Measurements from ENCODE around the gene ACOXL. TPM values are rescaled to one million over a fixed set of nuclear protein-coding genes. Genes with fewer than 3 reads are reported as not detected.
A peak's percentile ranks its signal among the peaks of the same experiment; 100 is the strongest.

ACOXL gene
- total RNA-seq, 4 donors from 2014 or later, result 0.55 to 5.2 (median 1.1) TPM; not detected in 1

GRCh38 chr2:111066062-111066593, 333.8 kb downstream of the ACOXL start:
- no peaks in the 10 kb centered on the region for H3K36me3 ChIP-seq
- 80 to 86% methylated on average over 2 of the region's 2 CpGs for WGBS, 2 donors (ENCODE audit: low coverage in 1 of 2)
- DNase-seq, result no peak
- in situ Hi-C loops (cut with MboI; ENCODE audit: low pct_ligation_motif_present in 1 of 4, low pct_unique_long_range_greater_than_20kb in 1 of 4, low sequenced_read_pairs in 3 of 4) (no loop called here), intact Hi-C loops (cut with DNase I; ENCODE audit: low total_unique reads) (no loop called here)
- H3K4me3 ChIP-seq, result no peak overlapping the region
- no peak overlapping the region for H3K27ac ChIP-seq
- H3K4me1 ChIP-seq, result peaks cover 0 to 11% (median 0%) of the 10 kb centered on the region in 4 donors
- no peaks in the 10 kb centered on the region for H3K9me3 ChIP-seq
- TF ChIP-seq EP300 (IDR thresholded peaks at IDR 0.05; ENCODE audit: low read depth), result no peak
- TF ChIP-seq POLR2A (IDR thresholded peaks at IDR 0.05), result no peak
- TF ChIP-seq, protein P1, sequence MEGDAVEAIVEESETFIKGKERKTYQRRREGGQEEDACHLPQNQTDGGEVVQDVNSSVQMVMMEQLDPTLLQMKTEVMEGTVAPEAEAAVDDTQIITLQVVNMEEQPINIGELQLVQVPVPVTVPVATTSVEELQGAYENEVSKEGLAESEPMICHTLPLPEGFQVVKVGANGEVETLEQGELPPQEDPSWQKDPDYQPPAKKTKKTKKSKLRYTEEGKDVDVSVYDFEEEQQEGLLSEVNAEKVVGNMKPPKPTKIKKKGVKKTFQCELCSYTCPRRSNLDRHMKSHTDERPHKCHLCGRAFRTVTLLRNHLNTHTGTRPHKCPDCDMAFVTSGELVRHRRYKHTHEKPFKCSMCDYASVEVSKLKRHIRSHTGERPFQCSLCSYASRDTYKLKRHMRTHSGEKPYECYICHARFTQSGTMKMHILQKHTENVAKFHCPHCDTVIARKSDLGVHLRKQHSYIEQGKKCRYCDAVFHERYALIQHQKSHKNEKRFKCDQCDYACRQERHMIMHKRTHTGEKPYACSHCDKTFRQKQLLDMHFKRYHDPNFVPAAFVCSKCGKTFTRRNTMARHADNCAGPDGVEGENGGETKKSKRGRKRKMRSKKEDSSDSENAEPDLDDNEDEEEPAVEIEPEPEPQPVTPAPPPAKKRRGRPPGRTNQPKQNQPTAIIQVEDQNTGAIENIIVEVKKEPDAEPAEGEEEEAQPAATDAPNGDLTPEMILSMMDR (IDR thresholded peaks at IDR 0.05), result no peak
- TF ChIP-seq POLR2AphosphoS5 (IDR thresholded peaks at IDR 0.05), result no peak
- no peaks in the 10 kb centered on the region for H3K27me3 ChIP-seq

DNA sequence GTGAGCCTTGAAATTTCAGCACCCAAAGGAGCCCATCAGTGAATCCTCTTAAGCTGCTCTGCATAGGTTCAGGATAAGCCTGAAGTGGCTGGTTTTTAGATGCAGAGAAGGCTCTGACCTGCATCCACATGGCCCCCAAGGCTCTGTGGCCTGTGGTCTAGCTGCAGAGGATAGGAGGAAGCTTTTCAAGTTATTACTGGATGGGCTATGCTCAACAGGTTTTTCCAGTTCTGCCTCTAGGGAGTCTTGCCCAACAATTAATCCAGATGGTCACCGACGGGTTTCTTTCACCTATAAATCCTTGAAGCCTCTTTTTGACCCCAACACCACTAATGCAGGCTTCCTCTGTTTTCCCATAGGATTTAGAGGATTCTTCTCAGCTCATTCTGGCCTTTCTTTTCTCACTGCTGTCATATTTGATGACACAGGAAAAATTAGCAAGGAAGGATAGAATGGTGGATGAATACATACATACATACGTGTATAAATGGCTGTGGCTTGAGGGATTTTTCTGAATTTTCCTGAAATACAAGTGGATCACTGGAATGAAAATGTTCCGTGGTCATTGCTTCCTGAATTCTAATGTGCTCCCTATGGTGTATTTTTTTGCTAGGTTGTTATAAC, 336.2 kb downstream of the ACOXL start:
- H3K4me1 ChIP-seq, result peaks cover 0 to 17% (median 2%) of the 10 kb centered on the region in 4 donors
- 42 to 72% methylated on average over 4 of the region's 4 CpGs for WGBS, 2 donors (ENCODE audit: low coverage in 1 of 2)
- H3K36me3 ChIP-seq, result no peaks in the 10 kb centered on the region
- DNase-seq, result peak; percentile 28
- no peaks in the 10 kb centered on the region for H3K9me3 ChIP-seq
- TF ChIP-seq POLR2AphosphoS5 (IDR thresholded peaks at IDR 0.05), result peak in 1 of 3 donors; percentile 43
- TF ChIP-seq, protein P1 (IDR thresholded peaks at IDR 0.05), result no peak
- in situ Hi-C loops (cut with MboI; ENCODE audit: low pct_ligation_motif_present in 1 of 4, low pct_unique_long_range_greater_than_20kb in 1 of 4, low sequenced_read_pairs in 3 of 4) (no loop called here), intact Hi-C loops (cut with DNase I; ENCODE audit: low total_unique reads) (no loop called here)
- H3K27ac ChIP-seq, result no peak overlapping the region
- no peaks in the 10 kb centered on the region for H3K27me3 ChIP-seq
- H3K4me3 ChIP-seq, result no peak overlapping the region

DNA sequence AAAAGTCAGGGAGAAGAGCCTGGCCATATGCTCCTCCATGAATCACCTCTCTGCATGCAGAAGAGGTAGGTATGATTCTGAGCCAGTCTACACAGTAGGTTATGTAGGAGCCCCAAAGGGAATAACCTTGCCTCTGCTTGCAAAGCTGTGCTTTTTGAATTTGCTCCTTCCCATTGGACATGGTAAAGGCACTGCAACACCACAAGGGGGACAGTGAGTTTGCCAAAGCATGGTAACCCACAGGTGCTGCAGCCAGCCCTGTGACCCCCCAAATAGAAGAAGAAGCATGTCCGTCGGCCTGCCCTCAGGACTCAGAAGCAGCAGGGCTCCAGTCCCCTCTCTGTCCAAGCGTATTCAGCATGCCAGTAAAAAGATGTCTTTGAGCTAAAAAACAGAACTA, 337.3 kb downstream of the ACOXL start:
- in situ Hi-C loops (cut with MboI; ENCODE audit: low pct_ligation_motif_present in 1 of 4, low pct_unique_long_range_greater_than_20kb in 1 of 4, low sequenced_read_pairs in 3 of 4) (no loop called here), intact Hi-C loops (cut with DNase I; ENCODE audit: low total_unique reads) (no loop called here)
- peaks cover 0 to 17% (median 2%) of the 10 kb centered on the region in 4 donors for H3K4me1 ChIP-seq
- TF ChIP-seq POLR2A (IDR thresholded peaks at IDR 0.05), result no peak
- TF ChIP-seq, protein P1 (IDR thresholded peaks at IDR 0.05), result no peak
- no peak for TF ChIP-seq POLR2AphosphoS5 (IDR thresholded peaks at IDR 0.05)
- TF ChIP-seq EP300 (IDR thresholded peaks at IDR 0.05; ENCODE audit: low read depth), result no peak
- no peak overlapping the region for H3K27ac ChIP-seq
- peaks cover 5% of the 10 kb centered on the region in 2 donors for H3K9me3 ChIP-seq
- no peak for DNase-seq
- H3K27me3 ChIP-seq, result no peaks in the 10 kb centered on the region
- WGBS, 2 donors (ENCODE audit: low coverage in 1 of 2), result 94% methylated on average over 3 of the region's 3 CpGs; no CpG with 5 or more reads in 1 of the 2 donors
- no peak overlapping the region for H3K4me3 ChIP-seq
- no peaks in the 10 kb centered on the region for H3K36me3 ChIP-seq

DNA sequence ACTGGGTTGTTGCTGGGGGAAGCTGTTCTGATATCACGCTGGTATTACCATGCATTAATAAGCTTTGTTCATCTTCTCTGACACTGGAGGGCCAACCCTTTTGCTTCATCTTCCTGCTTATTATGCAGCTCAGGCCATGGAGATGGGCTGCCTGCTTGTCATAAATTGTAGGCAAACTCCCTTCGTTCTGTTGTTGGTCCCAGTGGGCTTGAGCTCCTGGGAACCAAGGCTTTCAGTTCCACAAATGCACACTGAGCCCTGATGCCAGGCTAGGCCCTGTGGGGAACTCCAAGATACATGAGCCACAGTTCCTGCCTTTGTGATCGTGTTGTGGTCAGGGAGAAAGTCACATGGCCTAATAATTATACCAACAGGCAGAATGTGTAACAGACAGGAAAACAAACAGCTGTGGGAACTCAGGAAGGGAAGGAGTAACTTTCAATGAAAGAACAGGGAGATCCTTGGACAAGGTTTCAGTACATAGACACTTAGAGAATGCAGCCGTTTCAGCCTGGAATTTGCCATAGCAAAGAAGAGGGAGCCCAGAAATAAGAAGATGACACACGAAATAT, 339.3 kb downstream of the ACOXL start:
- peaks cover 5 to 15% of the 10 kb centered on the region in 2 donors for H3K9me3 ChIP-seq
- no peaks in the 10 kb centered on the region for H3K36me3 ChIP-seq
- no peaks in the 10 kb centered on the region for H3K27me3 ChIP-seq
- H3K4me1 ChIP-seq, result peaks cover 0 to 17% (median 2%) of the 10 kb centered on the region in 4 donors
- no peak overlapping the region for H3K4me3 ChIP-seq
- in situ Hi-C loops (cut with MboI; ENCODE audit: low pct_ligation_motif_present in 1 of 4, low pct_unique_long_range_greater_than_20kb in 1 of 4, low sequenced_read_pairs in 3 of 4) (no loop called here), intact Hi-C loops (cut with DNase I; ENCODE audit: low total_unique reads) (no loop called here)
- no peak for DNase-seq
- TF ChIP-seq POLR2A (IDR thresholded peaks at IDR 0.05), result no peak
- no peak for TF ChIP-seq EP300 (IDR thresholded peaks at IDR 0.05; ENCODE audit: low read depth)
- TF ChIP-seq, protein P1 (IDR thresholded peaks at IDR 0.05), result no peak
- TF ChIP-seq POLR2AphosphoS5 (IDR thresholded peaks at IDR 0.05), result peak in 2 of 3 donors; percentile 10 to 47
- H3K27ac ChIP-seq, result peak overlapping the region in 2 of 4 donors; percentile 42 to 43
- 51 to 76% methylated on average over 3 to 5 of the region's 5 CpGs for WGBS, 2 donors (ENCODE audit: low coverage in 1 of 2)

All from transverse colon (tissue), 4 donors.